GM12892 (cell line): ENCODE measurements around the gene SPON1.

Source experiments
- POLR2A ChIP-seq: IDR thresholded peaks from 2 replicates; pipeline ENCODE4 v1.6.1; 2011; ENCODE audit warnings: low read depth, low read length, control low read depth
- TAF1 ChIP-seq: IDR thresholded peaks from 2 replicates; pipeline ENCODE4 v1.6.1; 2011; ENCODE audit warnings: low read depth, mild to moderate bottlenecking, control low read depth, low read length, borderline replicate concordance

DNA sequence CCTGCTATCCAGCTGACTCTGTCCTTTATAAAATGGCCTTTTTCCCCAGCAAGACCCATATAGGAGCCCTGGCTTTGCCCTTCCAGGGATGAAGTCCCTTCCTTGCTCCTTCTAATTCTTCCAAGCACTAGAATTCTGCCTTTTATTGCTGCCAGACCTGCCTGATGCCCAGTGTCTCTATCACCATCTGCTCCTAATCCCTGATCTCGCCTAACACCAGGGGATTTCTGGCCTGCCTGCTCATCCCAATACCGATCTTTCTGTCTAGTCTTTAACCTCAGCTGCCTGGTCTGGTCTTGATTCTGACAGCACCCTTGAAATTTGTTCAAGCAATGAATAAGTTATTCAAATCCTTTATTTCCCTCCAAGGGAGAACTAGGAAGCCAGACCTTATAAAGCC is 150.2 kb downstream of the SPON1 start:
- TF ChIP-seq POLR2A (no peak), TAF1 (no peak)
